CD4-positive, alpha-beta T cell treated with Interferon gamma for 1 hour (primary cell): Measurements from ENCODE around the gene SMAD7.
A peak's percentile ranks its signal among the peaks of the same experiment; 100 is the strongest.

Source experiments
- DNase-seq: peaks from one replicate; pipeline ENCODE4 v3.0.0-alpha.2; 2020

SMAD7 gene

GRCh38 chr18:48913201-48913600 lies 37.6 kb downstream of the SMAD7 start:
- DNase-seq: peak; percentile 48

- DNase-seq: no peak
These were observed 39.7 kb downstream of the SMAD7 start for GRCh38 chr18:48910972-48911545.

- no peak for DNase-seq
These were observed 41.0 kb downstream of the SMAD7 start for GRCh38 chr18:48909721-48910120.

GRCh38 chr18:48908916-48909315 lies 41.8 kb downstream of the SMAD7 start:
- DNase-seq: no peak

- no peak for DNase-seq
These were observed 45.3 kb downstream of the SMAD7 start for GRCh38 chr18:48905513-48905912.

- no peak for DNase-seq
These were observed 45.8 kb downstream of the SMAD7 start for GRCh38 chr18:48904847-48905394.

GRCh38 chr18:48904091-48904490 lies 46.7 kb downstream of the SMAD7 start:
- no peak for DNase-seq

GRCh38 chr18:48902856-48903601 lies 47.7 kb downstream of the SMAD7 start:
- DNase-seq: no peak

GRCh38 chr18:48902023-48902855 lies 48.5 kb downstream of the SMAD7 start:
- DNase-seq: peak; percentile 23

- no peak for DNase-seq
These were observed 49.4 kb downstream of the SMAD7 start for GRCh38 chr18:48901145-48902022.

GRCh38 chr18:48900469-48900868 lies 50.3 kb downstream of the SMAD7 start:
- no peak for DNase-seq

- DNase-seq: no peak
These were observed 51.1 kb downstream of the SMAD7 start for GRCh38 chr18:48899558-48900174.

GRCh38 chr18:48898521-48898920 lies 52.2 kb downstream of the SMAD7 start:
- no peak for DNase-seq

- DNase-seq: no peak
These were observed 53.2 kb downstream of the SMAD7 start for GRCh38 chr18:48897531-48897930.

GRCh38 chr18:48896875-48897511 lies 53.8 kb downstream of the SMAD7 start:
- DNase-seq: peak; percentile 87

- no peak for DNase-seq
These were observed 54.4 kb downstream of the SMAD7 start for GRCh38 chr18:48896326-48896874.

GRCh38 chr18:48894799-48895346 lies 55.9 kb downstream of the SMAD7 start:
- no peak for DNase-seq

- no peak for DNase-seq
These were observed 56.9 kb downstream of the SMAD7 start for GRCh38 chr18:48893608-48894600.

GRCh38 chr18:48893061-48893607 lies 57.6 kb downstream of the SMAD7 start:
- DNase-seq: no peak
